Measurements from ENCODE around the gene PHGDH. TPM values are rescaled to one million over a fixed set of nuclear protein-coding genes. Genes with fewer than 3 reads are reported as not detected.
A peak's percentile ranks its signal among the peaks of the same experiment; 100 is the strongest.

The PHGDH gene
- polyA plus RNA-seq, 1 donor (not counting 4 experiments of a cell fraction or from before 2014, with no cell fraction given) = 40.3 TPM

DNA sequence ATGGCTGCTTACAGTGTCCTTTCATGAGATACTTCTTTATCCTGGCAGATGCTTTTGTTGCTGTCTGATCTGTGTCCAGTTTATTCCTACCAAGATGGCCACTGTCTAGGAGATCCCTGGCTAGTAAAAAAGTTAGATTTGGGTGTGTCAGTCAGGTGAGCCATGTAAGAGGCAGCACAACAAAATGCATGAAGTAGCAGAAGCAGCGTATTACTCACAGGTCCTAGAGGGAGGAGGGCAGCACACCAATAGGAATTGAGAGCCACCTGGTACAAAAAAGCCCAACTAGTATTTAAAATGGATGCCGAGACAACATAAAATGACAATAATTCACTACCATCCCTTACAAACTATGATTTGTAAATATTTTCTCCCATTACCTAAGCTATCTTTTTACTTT lies 40.8 kb upstream of the PHGDH start:
- DNase-seq (ENCODE audit: low read depth, low spot score) = no peak
- dilution Hi-C loops (cut with MboI; ENCODE audit: extremely low pct_ligation_motif_present, low sequenced_read_pairs) = no loop called here
- no peak for FAIRE-seq

DNA sequence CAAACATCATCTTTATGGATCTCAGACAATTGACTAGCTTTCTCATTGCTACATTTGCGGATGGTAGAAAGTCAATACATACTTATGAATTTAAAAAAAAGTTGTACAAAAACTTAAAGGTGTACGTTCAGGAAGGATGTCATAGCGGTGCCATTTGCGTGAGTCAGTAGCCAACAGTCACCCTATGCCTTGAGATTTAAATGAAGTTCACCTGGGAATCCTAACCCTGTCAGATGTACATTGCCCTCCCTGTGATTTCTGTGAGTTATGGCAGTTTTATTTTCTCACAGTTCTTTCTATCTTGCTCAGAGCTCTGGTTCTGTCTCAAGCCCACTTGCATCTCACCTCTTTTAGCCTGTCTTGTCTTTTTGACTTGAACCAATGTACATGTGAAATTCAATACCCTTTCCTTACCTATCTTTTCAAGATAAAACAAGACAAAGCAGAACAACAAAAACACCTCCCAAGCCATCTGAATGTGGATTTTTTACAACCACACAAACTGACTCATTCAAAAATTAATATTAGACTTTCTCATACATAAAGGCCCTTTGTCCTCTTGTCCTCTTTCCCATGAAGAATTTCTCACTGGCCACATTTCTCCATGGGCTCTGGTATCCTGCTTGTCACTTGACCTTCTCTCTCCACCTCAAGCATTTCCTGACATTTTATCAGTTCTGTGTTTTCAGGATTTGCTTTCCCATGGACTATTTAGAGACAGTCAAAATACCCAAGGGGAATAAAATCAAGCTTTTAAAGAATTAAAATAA lies 38.4 kb upstream of the PHGDH start:
- H3K79me2 ChIP-seq (ENCODE audit: control insufficient read depth, insufficient read depth, low read length) = no peaks in the 10 kb centered on the region
- DNase-seq (ENCODE audit: low read depth, low spot score) (no peak), FAIRE-seq (peak; percentile 75)
- H3K9ac ChIP-seq (ENCODE audit: control insufficient read depth, extremely low read depth, insufficient read depth, low read length) = peak overlapping the region; percentile 35
- H3K4me2 ChIP-seq (ENCODE audit: control insufficient read depth, extremely low read depth, insufficient read depth, low read depth, low read length) = peak overlapping the region; percentile 83
- H3K9me1 ChIP-seq (ENCODE audit: control insufficient read depth, extremely low read depth, insufficient read depth, low read length) = no peaks in the 10 kb centered on the region
- H4K20me1 ChIP-seq (ENCODE audit: control insufficient read depth, extremely low read depth, insufficient read depth, low read length) = no peaks in the 10 kb centered on the region
- TF ChIP-seq EZH2 (IDR thresholded peaks at IDR 0.05; ENCODE audit: low read length) = no peak
- TF ChIP-seq, protein P1, sequence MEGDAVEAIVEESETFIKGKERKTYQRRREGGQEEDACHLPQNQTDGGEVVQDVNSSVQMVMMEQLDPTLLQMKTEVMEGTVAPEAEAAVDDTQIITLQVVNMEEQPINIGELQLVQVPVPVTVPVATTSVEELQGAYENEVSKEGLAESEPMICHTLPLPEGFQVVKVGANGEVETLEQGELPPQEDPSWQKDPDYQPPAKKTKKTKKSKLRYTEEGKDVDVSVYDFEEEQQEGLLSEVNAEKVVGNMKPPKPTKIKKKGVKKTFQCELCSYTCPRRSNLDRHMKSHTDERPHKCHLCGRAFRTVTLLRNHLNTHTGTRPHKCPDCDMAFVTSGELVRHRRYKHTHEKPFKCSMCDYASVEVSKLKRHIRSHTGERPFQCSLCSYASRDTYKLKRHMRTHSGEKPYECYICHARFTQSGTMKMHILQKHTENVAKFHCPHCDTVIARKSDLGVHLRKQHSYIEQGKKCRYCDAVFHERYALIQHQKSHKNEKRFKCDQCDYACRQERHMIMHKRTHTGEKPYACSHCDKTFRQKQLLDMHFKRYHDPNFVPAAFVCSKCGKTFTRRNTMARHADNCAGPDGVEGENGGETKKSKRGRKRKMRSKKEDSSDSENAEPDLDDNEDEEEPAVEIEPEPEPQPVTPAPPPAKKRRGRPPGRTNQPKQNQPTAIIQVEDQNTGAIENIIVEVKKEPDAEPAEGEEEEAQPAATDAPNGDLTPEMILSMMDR (optimal IDR thresholded peaks at IDR 0.05 in 1 of 3, IDR thresholded peaks at IDR 0.05 in 1 of 3, conservative IDR thresholded peaks at IDR 0.05 in 1 of 3; ENCODE audit: extremely low read depth in 1 of 3, insufficient read depth in 2 of 3, low read length in 3 of 3) = no peak
- dilution Hi-C loops (cut with MboI; ENCODE audit: extremely low pct_ligation_motif_present, low sequenced_read_pairs) = no loop called here
- no peaks in the 10 kb centered on the region for H3K27me3 ChIP-seq (ENCODE audit: control insufficient read depth, extremely low read depth, insufficient read depth, low read length)
- no peaks in the 10 kb centered on the region for H3K36me3 ChIP-seq (ENCODE audit: control insufficient read depth in 2 of 2, extremely low read depth in 1 of 2, insufficient read depth in 2 of 2, low read length in 2 of 2)
- H3K4me3 ChIP-seq (ENCODE audit: control insufficient read depth in 2 of 3, extremely low read depth in 1 of 3, insufficient read depth in 2 of 3, low read depth in 1 of 3, low read length in 3 of 3) = peak overlapping the region in 1 of 3 experiments; percentile 28
- H3K4me1 ChIP-seq (ENCODE audit: control insufficient read depth, extremely low read depth, insufficient read depth, low read length) = peaks cover 33% of the 10 kb centered on the region
- H3K27ac ChIP-seq (ENCODE audit: control insufficient read depth, insufficient read depth, low read length) = peak overlapping the region; percentile 77
- no peaks in the 10 kb centered on the region for H3K9me3 ChIP-seq (ENCODE audit: control insufficient read depth, low read depth, low read length)
- H2AFZ ChIP-seq (ENCODE audit: control insufficient read depth, low read length) = peak overlapping the region; percentile 42

More for the DNA sequence above, 40.8 kb upstream of the PHGDH start:
- H3K9me1 ChIP-seq (ENCODE audit: control insufficient read depth, extremely low read depth, insufficient read depth, low read length) = no peaks in the 10 kb centered on the region
- no peaks in the 10 kb centered on the region for H3K79me2 ChIP-seq (ENCODE audit: control insufficient read depth, insufficient read depth, low read length)
- H3K36me3 ChIP-seq (ENCODE audit: control insufficient read depth in 2 of 2, extremely low read depth in 1 of 2, insufficient read depth in 2 of 2, low read length in 2 of 2) = no peaks in the 10 kb centered on the region
- no peak overlapping the region for H3K4me3 ChIP-seq (ENCODE audit: control insufficient read depth in 2 of 3, extremely low read depth in 1 of 3, insufficient read depth in 2 of 3, low read depth in 1 of 3, low read length in 3 of 3)
- H4K20me1 ChIP-seq (ENCODE audit: control insufficient read depth, extremely low read depth, insufficient read depth, low read length) = no peaks in the 10 kb centered on the region
- H3K9me3 ChIP-seq (ENCODE audit: control insufficient read depth, low read depth, low read length) = no peaks in the 10 kb centered on the region
- H3K4me2 ChIP-seq (ENCODE audit: control insufficient read depth, extremely low read depth, insufficient read depth, low read depth, low read length) = no peak overlapping the region
- H3K9ac ChIP-seq (ENCODE audit: control insufficient read depth, extremely low read depth, insufficient read depth, low read length) = no peak overlapping the region
- H2AFZ ChIP-seq (ENCODE audit: control insufficient read depth, low read length) = peak overlapping the region; percentile 38
- H3K27ac ChIP-seq (ENCODE audit: control insufficient read depth, insufficient read depth, low read length) = no peak overlapping the region
- TF ChIP-seq, protein P1 (optimal IDR thresholded peaks at IDR 0.05 in 1 of 3, IDR thresholded peaks at IDR 0.05 in 1 of 3, conservative IDR thresholded peaks at IDR 0.05 in 1 of 3; ENCODE audit: extremely low read depth in 1 of 3, insufficient read depth in 2 of 3, low read length in 3 of 3) = no peak
- no peak for TF ChIP-seq EZH2 (IDR thresholded peaks at IDR 0.05; ENCODE audit: low read length)
- peaks cover 33% of the 10 kb centered on the region for H3K4me1 ChIP-seq (ENCODE audit: control insufficient read depth, extremely low read depth, insufficient read depth, low read length)
- H3K27me3 ChIP-seq (ENCODE audit: control insufficient read depth, extremely low read depth, insufficient read depth, low read length) = no peaks in the 10 kb centered on the region

All from keratinocyte (primary cell).